NCI-H526 (cell line): ENCODE results near the gene BDH1.

ENCODE experiments used
- DNase-seq, 2 experiments: peaks; one replicate each; lab custom pipeline; 2025; lab: John Stamatoyannopoulos, UW

BDH1 gene

GRCh38 chr3:197460639-197461038 is 95.1 kb downstream of the BDH1 start:
- DNase-seq: no peak

- no peak for DNase-seq
These were observed 95.8 kb downstream of the BDH1 start for GRCh38 chr3:197460002-197460401.
